SK-N-SH (cell line): ENCODE measurements around the gene SHCBP1L. TPM values are rescaled to one million over a fixed set of nuclear protein-coding genes. Genes with fewer than 3 reads are reported as not detected.

Source experiments
- CTCF ChIA-PET: fragments of 300-600, 350-600 bp; formaldehyde crosslinking; extraction: SDS; loops from one replicate; lab custom pipeline; 2021; lab: Yijun Ruan, JAX
- POLR2A ChIA-PET: fragments of 350-600 bp; sonication (Branson Sonifier 250); formaldehyde crosslinking; extraction: SDS; loops from one replicate; lab custom pipeline; 2020; ENCODE audit warnings: antibody characterized with exemption, inconsistent platforms; lab: Yijun Ruan, JAX
- DNase-seq: peaks from one replicate; pipeline ENCODE4 v3.0.0; 2012
- H2AFZ ChIP-seq: fragments of 200-600 bp; sonication (generic); 2 replicates; pipeline ENCODE4 v1.8.1; 2016; ENCODE audit warnings: antibody characterized with exemption, mild to moderate bottlenecking, low read depth
- H3F3A ChIP-seq: fragments of 200-600 bp; sonication (generic); replicated peaks from 2 replicates; pipeline ENCODE3; 2016; ENCODE audit warnings: antibody characterized with exemption, mild to moderate bottlenecking; ENCODE audit not compliant: insufficient read depth
- H3K27ac ChIP-seq, 2 experiments: fragments of 200-500 bp in 1 of 2; fragments of 200-600 bp in 1 of 2; sonication (Bioruptor generic) in 1 of 2; sonication (generic), shearing (Covaris generic) in 1 of 2; 2 replicates each; pipeline versions ENCODE4 v1.5.1 to v1.6.1; 2014 to 2016; ENCODE audit warnings: low read depth in 2 of 2, inconsistent platforms in 1 of 2, low read length in 1 of 2, mild to moderate bottlenecking in 1 of 2, mixed read lengths in 1 of 2
- H3K27me3 ChIP-seq: fragments of 200-600 bp; sonication (generic), shearing (Covaris generic); 2 replicates; pipeline ENCODE4 v1.6.1; 2016; ENCODE audit warnings: mixed run types; ENCODE audit not compliant: insufficient read depth
- H3K36me3 ChIP-seq, 2 experiments: fragments of 200-500 bp in 1 of 2; fragments of 200-600 bp in 1 of 2; sonication (Bioruptor generic) in 1 of 2; sonication (generic) in 1 of 2; replicated peaks in 1 of 2; 2 replicates each; pipeline versions ENCODE3 to v1.5.1; 2014 to 2016; ENCODE audit warnings: low read length in 1 of 2, mild to moderate bottlenecking in 1 of 2; ENCODE audit not compliant: insufficient read depth in 2 of 2, control insufficient read depth in 1 of 2
- H3K4me1 ChIP-seq, 2 experiments: fragments of 200-500 bp in 1 of 2; fragments of 200-600 bp in 1 of 2; sonication (Bioruptor generic) in 1 of 2; sonication (generic), shearing (Covaris generic) in 1 of 2; 2 replicates each; pipeline versions ENCODE4 v1.5.1 to v1.6.1; 2014 to 2016; ENCODE audit warnings: low read depth in 1 of 2, low read length in 1 of 2, mixed run types in 1 of 2; ENCODE audit not compliant: insufficient read depth in 2 of 2, control insufficient read depth in 1 of 2
- H3K4me2 ChIP-seq: fragments of 200-600 bp; sonication (generic), shearing (Covaris generic); 2 replicates; pipeline ENCODE4 v1.6.1; 2017; ENCODE audit warnings: mixed run types
- H3K4me3 ChIP-seq, 2 experiments: fragments of 200-500 bp in 1 of 2; fragments of 200-600 bp in 1 of 2; sonication (Bioruptor generic) in 1 of 2; sonication (generic), shearing (Covaris generic) in 1 of 2; 2 replicates each; pipeline versions ENCODE4 v1.5.1 to v1.8.1; 2014 to 2016; ENCODE audit warnings: low read depth in 2 of 2, inconsistent platforms in 1 of 2, low read length in 1 of 2, mild to moderate bottlenecking in 1 of 2, mixed read lengths in 1 of 2, moderate library complexity in 1 of 2
- H3K79me2 ChIP-seq: fragments of 200-600 bp; sonication (generic); 2 replicates; pipeline ENCODE4 v1.8.1; 2017; ENCODE audit warnings: mild to moderate bottlenecking; ENCODE audit not compliant: insufficient read depth
- H3K9ac ChIP-seq: fragments of 200-600 bp; sonication (generic); 2 replicates; pipeline ENCODE4 v1.6.1; 2017; ENCODE audit warnings: mixed run types
- H3K9me2 ChIP-seq: fragments of 200-600 bp; sonication (generic); 2 replicates; pipeline ENCODE4 v1.6.1; 2017; ENCODE audit warnings: mixed run types
- H3K9me3 ChIP-seq: fragments of 200-600 bp; sonication (generic); 2 replicates; pipeline ENCODE4 v1.6.1; 2017; ENCODE audit warnings: mixed run types, mild to moderate bottlenecking, moderate library complexity
- H4K20me1 ChIP-seq: fragments of 200-600 bp; sonication (generic); 2 replicates; pipeline ENCODE4 v1.6.1; 2017; ENCODE audit warnings: mild to moderate bottlenecking, mixed run types; ENCODE audit not compliant: insufficient read depth
- MXI1 ChIP-seq: IDR thresholded peaks from 2 replicates; pipeline ENCODE4 v1.6.1; 2012; ENCODE audit warnings: mild to moderate bottlenecking, low read depth, low read length, improper control_type of control experiment
- NFIC ChIP-seq: IDR thresholded peaks from 2 replicates; pipeline ENCODE4 v1.4.0; 2012; ENCODE audit warnings: borderline replicate concordance
- RAD21 ChIP-seq: IDR thresholded peaks from 2 replicates; pipeline ENCODE4 v1.6.1; 2012; ENCODE audit warnings: mild to moderate bottlenecking, low read length
- RXRA ChIP-seq: IDR thresholded peaks from 2 replicates; pipeline ENCODE4 v1.4.0; 2012; ENCODE audit warnings: low read depth, mild to moderate bottlenecking, borderline replicate concordance
- TCF12 ChIP-seq: IDR thresholded peaks from 2 replicates; pipeline ENCODE4 v1.4.0; 2012
- WGBS: methylation state at CpG from one replicate; pipeline ENCODE4 v1.1.6; 2017; ENCODE audit warnings: low lambda C conversion rate; 5-methylcytosine and 5-hydroxymethylcytosine counted together
- polyA plus RNA-seq, 3 experiments: library from polyadenylated mRNA; depleted of rRNA; stranded (reverse); fragments of >200 nt; gene quantifications; 2 replicates each; pipeline ENCODE4 v1.2.3, GENCODE V29; 2012
- TF ChIP-seq, protein P1 (sequence below): IDR thresholded peaks from 2 replicates; pipeline ENCODE4 v1.4.0; 2012; ENCODE audit warnings: low read depth, borderline replicate concordance
- TF ChIP-seq, protein P2 (sequence below): fragments of 150-350 bp; IDR thresholded peaks from 2 replicates; pipeline ENCODE4 v1.6.1; 2017; ENCODE audit warnings: antibody characterized with exemption, low read length, low read depth, borderline replicate concordance
- TF ChIP-seq, protein P3 (sequence below): fragments of 200-600 bp; sonication (generic); IDR thresholded peaks from 2 replicates; pipeline ENCODE4 v1.6.1; 2017; ENCODE audit warnings: antibody characterized with exemption, mild to moderate bottlenecking, moderate library complexity

Gene SHCBP1L
- polyA plus RNA-seq, 1 of the 3 experiments (the other 2 are of a cell fraction) = not detected

DNA sequence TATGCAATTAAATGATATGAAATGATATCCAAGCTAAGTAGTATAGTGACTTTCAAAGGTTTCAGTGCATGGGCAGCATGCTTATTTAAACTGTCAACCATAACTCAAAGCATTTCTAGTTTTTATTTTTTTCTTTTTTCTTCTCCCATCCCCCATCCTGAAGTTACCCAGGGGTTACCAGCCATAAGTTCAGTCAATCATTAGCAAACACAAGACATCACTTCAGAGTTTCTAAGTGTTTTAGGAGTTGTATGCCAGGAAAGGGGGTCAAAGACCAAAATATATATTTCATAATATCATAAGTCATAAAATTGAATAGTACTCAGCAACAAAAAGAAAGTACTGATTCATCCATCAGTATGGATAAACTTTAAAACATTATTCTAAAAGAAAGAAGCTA is 85.1 kb downstream of the SHCBP1L start:
- Histone ChIP-seq H3K9me2 (no peaks in the 10 kb centered on the region), H3K79me2 (peaks cover 70% of the 10 kb centered on the region; the same call in 1 of the 2 replicates), H3F3A (peaks cover 11% of the 10 kb centered on the region), H3K4me2 (no peak overlapping the region), H3K36me3 (peaks cover 99 to 100% of the 10 kb centered on the region in 2 experiments), H2AFZ (no peak overlapping the region), H4K20me1 (peaks cover under 1% of the 10 kb centered on the region; the same call in 1 of the 2 replicates), H3K4me3 (no peak overlapping the region), H3K9me3 (no peaks in the 10 kb centered on the region), H3K27ac (no peak overlapping the region), H3K9ac (no peak overlapping the region), H3K27me3 (no peaks in the 10 kb centered on the region), H3K4me1 (no peaks in the 10 kb centered on the region)
- ChIA-PET CTCF (interaction anchor here (0.6 kb wide), 1 partner anchor 314 kb away, joined by 3 read pairs; no protein-coding TSS in a partner anchor), POLR2A (no interaction called here)
- TF ChIP-seq NFIC = no peak
- no peak for TF ChIP-seq TCF12
- TF ChIP-seq, protein P1, sequence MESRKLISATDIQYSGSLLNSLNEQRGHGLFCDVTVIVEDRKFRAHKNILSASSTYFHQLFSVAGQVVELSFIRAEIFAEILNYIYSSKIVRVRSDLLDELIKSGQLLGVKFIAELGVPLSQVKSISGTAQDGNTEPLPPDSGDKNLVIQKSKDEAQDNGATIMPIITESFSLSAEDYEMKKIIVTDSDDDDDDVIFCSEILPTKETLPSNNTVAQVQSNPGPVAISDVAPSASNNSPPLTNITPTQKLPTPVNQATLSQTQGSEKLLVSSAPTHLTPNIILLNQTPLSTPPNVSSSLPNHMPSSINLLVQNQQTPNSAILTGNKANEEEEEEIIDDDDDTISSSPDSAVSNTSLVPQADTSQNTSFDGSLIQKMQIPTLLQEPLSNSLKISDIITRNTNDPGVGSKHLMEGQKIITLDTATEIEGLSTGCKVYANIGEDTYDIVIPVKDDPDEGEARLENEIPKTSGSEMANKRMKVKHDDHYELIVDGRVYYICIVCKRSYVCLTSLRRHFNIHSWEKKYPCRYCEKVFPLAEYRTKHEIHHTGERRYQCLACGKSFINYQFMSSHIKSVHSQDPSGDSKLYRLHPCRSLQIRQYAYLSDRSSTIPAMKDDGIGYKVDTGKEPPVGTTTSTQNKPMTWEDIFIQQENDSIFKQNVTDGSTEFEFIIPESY = no peak
- TF ChIP-seq MXI1 = no peak
- TF ChIP-seq, protein P2, sequence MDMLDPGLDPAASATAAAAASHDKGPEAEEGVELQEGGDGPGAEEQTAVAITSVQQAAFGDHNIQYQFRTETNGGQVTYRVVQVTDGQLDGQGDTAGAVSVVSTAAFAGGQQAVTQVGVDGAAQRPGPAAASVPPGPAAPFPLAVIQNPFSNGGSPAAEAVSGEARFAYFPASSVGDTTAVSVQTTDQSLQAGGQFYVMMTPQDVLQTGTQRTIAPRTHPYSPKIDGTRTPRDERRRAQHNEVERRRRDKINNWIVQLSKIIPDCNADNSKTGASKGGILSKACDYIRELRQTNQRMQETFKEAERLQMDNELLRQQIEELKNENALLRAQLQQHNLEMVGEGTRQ = no peak
- TF ChIP-seq RAD21 = no peak
- TF ChIP-seq, protein P3, sequence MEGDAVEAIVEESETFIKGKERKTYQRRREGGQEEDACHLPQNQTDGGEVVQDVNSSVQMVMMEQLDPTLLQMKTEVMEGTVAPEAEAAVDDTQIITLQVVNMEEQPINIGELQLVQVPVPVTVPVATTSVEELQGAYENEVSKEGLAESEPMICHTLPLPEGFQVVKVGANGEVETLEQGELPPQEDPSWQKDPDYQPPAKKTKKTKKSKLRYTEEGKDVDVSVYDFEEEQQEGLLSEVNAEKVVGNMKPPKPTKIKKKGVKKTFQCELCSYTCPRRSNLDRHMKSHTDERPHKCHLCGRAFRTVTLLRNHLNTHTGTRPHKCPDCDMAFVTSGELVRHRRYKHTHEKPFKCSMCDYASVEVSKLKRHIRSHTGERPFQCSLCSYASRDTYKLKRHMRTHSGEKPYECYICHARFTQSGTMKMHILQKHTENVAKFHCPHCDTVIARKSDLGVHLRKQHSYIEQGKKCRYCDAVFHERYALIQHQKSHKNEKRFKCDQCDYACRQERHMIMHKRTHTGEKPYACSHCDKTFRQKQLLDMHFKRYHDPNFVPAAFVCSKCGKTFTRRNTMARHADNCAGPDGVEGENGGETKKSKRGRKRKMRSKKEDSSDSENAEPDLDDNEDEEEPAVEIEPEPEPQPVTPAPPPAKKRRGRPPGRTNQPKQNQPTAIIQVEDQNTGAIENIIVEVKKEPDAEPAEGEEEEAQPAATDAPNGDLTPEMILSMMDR = no peak
- no peak for DNase-seq

DNA sequence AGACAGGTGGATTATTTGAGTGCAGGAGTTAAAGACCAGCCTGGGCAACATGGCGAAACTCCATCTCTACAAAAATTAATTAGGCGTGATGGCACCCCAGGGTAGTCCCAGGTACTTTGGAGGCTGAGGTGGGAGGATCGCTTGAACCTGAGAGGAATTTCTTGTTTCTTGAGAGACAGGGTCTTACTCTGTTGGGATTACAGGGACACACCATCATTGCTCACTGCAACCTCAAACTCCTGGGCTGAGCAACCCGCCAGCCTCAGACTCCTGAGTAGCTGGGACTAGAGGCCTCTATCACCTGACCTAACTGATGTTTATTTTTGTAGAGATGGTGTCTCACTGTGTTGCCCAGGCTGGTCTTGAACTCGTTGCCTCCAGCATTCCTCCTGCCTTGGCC is 89.0 kb downstream of the SHCBP1L start:
- ChIA-PET POLR2A (no interaction called here), CTCF (no interaction called here)
- Histone ChIP-seq H3K27ac (no peak overlapping the region), H3K9me3 (no peaks in the 10 kb centered on the region), H3K36me3 (peaks cover 99 to 100% of the 10 kb centered on the region in 2 experiments), H3K4me1 (peaks cover 0 to 7% of the 10 kb centered on the region in 2 experiments; a peak in 1 of 4 replicates), H3F3A (peaks cover 27% of the 10 kb centered on the region), H2AFZ (no peak overlapping the region), H4K20me1 (peaks cover 20% of the 10 kb centered on the region), H3K79me2 (peaks cover 80% of the 10 kb centered on the region), H3K27me3 (no peaks in the 10 kb centered on the region), H3K9me2 (no peaks in the 10 kb centered on the region), H3K4me2 (no peak overlapping the region), H3K9ac (no peak overlapping the region), H3K4me3 (no peak overlapping the region)
- TF ChIP-seq, protein P2 = no peak
- no peak for TF ChIP-seq RXRA
- WGBS = 94% methylated on average over 5 of the region's 5 CpGs
- no peak for DNase-seq
